CD14-positive monocyte (primary cell): ENCODE measurements around the gene USP43. TPM values are rescaled to one million over a fixed set of nuclear protein-coding genes. Genes with fewer than 3 reads are reported as not detected.

Experiments used
- DNase-seq, 3 donors: peaks; one replicate each; pipeline ENCODE4 v3.0.0-alpha.2; 2011 to 2022
- H2AFZ ChIP-seq: 2 replicates; pipeline ENCODE4 v1.6.0; 2012; ENCODE audit warnings: mild to moderate bottlenecking, low read depth, low read length, inconsistent platforms; ENCODE audit not compliant: insufficient read depth, poor library complexity, severe bottlenecking
- H3K27ac ChIP-seq, 2 donors: 1 replicate in 1 of 2; 2 replicates in 1 of 2; pipeline ENCODE4 v1.5.1; 2012 to 2013; ENCODE audit warnings: low read length in 2 of 2, control low read depth in 1 of 2, inconsistent platforms in 1 of 2, low read depth in 1 of 2, mild to moderate bottlenecking in 1 of 2
- H3K27me3 ChIP-seq, 2 donors: one replicate each; pipeline versions ENCODE4 v1.6.0 to v1.6.1; 2011 to 2013; ENCODE audit warnings: low read length in 2 of 2; ENCODE audit not compliant: control insufficient read depth in 2 of 2, insufficient read depth in 2 of 2
- H3K36me3 ChIP-seq, 2 donors: replicated peaks in 1 of 2; 1 replicate in 1 of 2; 2 replicates in 1 of 2; pipeline versions ENCODE4 v1.5.1 to v1.6.1; 2012 to 2013; ENCODE audit warnings: low read length in 2 of 2, control low read depth in 1 of 2, inconsistent platforms in 1 of 2, mild to moderate bottlenecking in 1 of 2; ENCODE audit not compliant: insufficient read depth in 2 of 2, control insufficient read depth in 1 of 2
- H3K4me1 ChIP-seq, 2 donors: 1 replicate in 1 of 2; 2 replicates in 1 of 2; pipeline versions ENCODE4 v1.5.1 to v1.6.1; 2012 to 2013; ENCODE audit warnings: low read length in 2 of 2, control low read depth in 1 of 2, inconsistent platforms in 1 of 2, mild to moderate bottlenecking in 1 of 2, moderate library complexity in 1 of 2; ENCODE audit not compliant: insufficient read depth in 2 of 2, control insufficient read depth in 1 of 2
- H3K4me2 ChIP-seq: replicated peaks from 2 replicates; pipeline ENCODE3; 2012; ENCODE audit warnings: low read length, moderate library complexity, mild to moderate bottlenecking; ENCODE audit not compliant: poor library complexity, severe bottlenecking; ENCODE audit errors: extremely low read depth
- H3K4me3 ChIP-seq, 3 experiments: fragments of 200-600 bp in 1 of 3; sonication (generic) in 1 of 3; replicated peaks in 1 of 3; 1 replicate in 2 of 3; 2 replicates in 1 of 3; pipeline ENCODE4 v1.5.1; 2011 to 2013; ENCODE audit warnings: low read length in 3 of 3, mild to moderate bottlenecking in 3 of 3, control low read depth in 2 of 3, low read depth in 2 of 3, inconsistent platforms in 1 of 3, moderate library complexity in 1 of 3
- H3K79me2 ChIP-seq: 2 replicates; pipeline ENCODE4 v1.6.0; 2012; ENCODE audit warnings: mild to moderate bottlenecking, control low read depth, inconsistent platforms, low read length, moderate library complexity; ENCODE audit not compliant: insufficient read depth
- H3K9ac ChIP-seq: 2 replicates; pipeline ENCODE4 v1.6.0; 2017; ENCODE audit warnings: low read length, mild to moderate bottlenecking; ENCODE audit not compliant: insufficient read depth, poor library complexity, severe bottlenecking
- H3K9me3 ChIP-seq, 2 donors: replicated peaks in 1 of 2; 1 replicate in 1 of 2; 2 replicates in 1 of 2; pipeline versions ENCODE4 v1.5.1 to v1.6.1; 2012 to 2013; ENCODE audit warnings: low read length in 2 of 2, control low read depth in 1 of 2; ENCODE audit not compliant: control insufficient read depth in 1 of 2, insufficient read depth in 1 of 2
- H4K20me1 ChIP-seq: 2 replicates; pipeline ENCODE4 v1.6.0; 2012; ENCODE audit warnings: mild to moderate bottlenecking, low read length, control low read depth, moderate library complexity; ENCODE audit not compliant: insufficient read depth
- H3K27ac Mint-ChIP-seq, 7 donors: one replicate each; pipeline ENCODE4 v1.8.0; 2020; ENCODE audit warnings: mild to moderate bottlenecking in 7 of 7, mixed read lengths in 7 of 7, moderate library complexity in 6 of 7, inconsistent platforms in 2 of 7
- H3K27me3 Mint-ChIP-seq, 3 donors: one replicate each; pipeline ENCODE4 v1.8.0; 2021 to 2022; ENCODE audit warnings: low read depth in 3 of 3, mild to moderate bottlenecking in 3 of 3, mixed read lengths in 3 of 3, moderate library complexity in 3 of 3, inconsistent platforms in 1 of 3
- H3K36me3 Mint-ChIP-seq, 2 donors: one replicate each; pipeline ENCODE4 v1.8.0; 2020; ENCODE audit warnings: mixed read lengths in 2 of 2, inconsistent platforms in 1 of 2, mild to moderate bottlenecking in 1 of 2
- H3K4me1 Mint-ChIP-seq: one replicate; pipeline ENCODE4 v1.8.0; 2020; ENCODE audit warnings: mild to moderate bottlenecking, mixed read lengths
- H3K4me3 Mint-ChIP-seq, 2 donors: one replicate each; pipeline ENCODE4 v1.8.0; 2020; ENCODE audit warnings: mild to moderate bottlenecking in 2 of 2, mixed read lengths in 2 of 2, moderate library complexity in 1 of 2
- H3K9me3 Mint-ChIP-seq, 7 donors: one replicate each; pipeline ENCODE4 v1.8.0; 2020 to 2022; ENCODE audit warnings: mixed read lengths in 7 of 7, mild to moderate bottlenecking in 6 of 7, moderate library complexity in 6 of 7, inconsistent platforms in 2 of 7
- WGBS: methylation state at CpG from one replicate; pipeline ENCODE4 v1.1.5; 2013; ENCODE audit warnings: missing lambda C conversion rate; ENCODE audit not compliant: insufficient coverage; 5-methylcytosine and 5-hydroxymethylcytosine counted together
- intact Hi-C, 2 donors: fragments of 100-400 bp; cut with micrococcal nuclease; formaldehyde crosslinking; loops; one replicate each; pipeline versions ENCODE4 v1.15.0 to v1.15.1; 2023
- polyA plus RNA-seq, 3 donors: library from polyadenylated mRNA; depleted of rRNA in 1 of 3; unstranded in 2 of 3; stranded (reverse) in 1 of 3; fragments of 300-500 nt in 2 of 3; fragments of >200 nt in 1 of 3; fragmentation: Illumina TruSeq in 2 of 3; gene quantifications; 1 replicate in 2 of 3; 2 replicates in 1 of 3; pipeline ENCODE4 v1.2.3, GENCODE V29; 2012 to 2021
- TF ChIP-seq, protein P1 (sequence below): fragments of 200-600 bp; IDR thresholded peaks from one replicate; pipeline ENCODE4 v1.8.0; 2022; ENCODE audit warnings: antibody characterized with exemption, mild to moderate bottlenecking

Gene USP43
- polyA plus RNA-seq, 3 donors: 0.05 to 0.57 TPM; not detected in 1

- Histone ChIP-seq H3K27me3 (no peaks in the 10 kb centered on the region), H3K79me2 (no peaks in the 10 kb centered on the region), H3K4me2 (no peak overlapping the region), H4K20me1 (no peaks in the 10 kb centered on the region), H3K4me3 (no peak overlapping the region), H3K9ac (no peak overlapping the region), H3K4me1 (no peaks in the 10 kb centered on the region), H3K27ac (no peak overlapping the region), H3K9me3 (no peaks in the 10 kb centered on the region), H2AFZ (no peak overlapping the region), H3K36me3 (no peaks in the 10 kb centered on the region)
- H3K27ac Mint-ChIP-seq: no peak overlapping the region
- intact Hi-C loops: no loop called here
- H3K36me3 Mint-ChIP-seq: no peaks in the 10 kb centered on the region
- WGBS: 94% methylated on average over 6 of the region's 9 CpGs
- no peak overlapping the region for H3K4me3 Mint-ChIP-seq
- H3K9me3 Mint-ChIP-seq: peaks cover 0 to 6% (median 0%) of the 10 kb centered on the region in 7 donors
- H3K27me3 Mint-ChIP-seq: peaks cover 2 to 5% (median 3%) of the 10 kb centered on the region in 3 donors
- TF ChIP-seq, protein P1, sequence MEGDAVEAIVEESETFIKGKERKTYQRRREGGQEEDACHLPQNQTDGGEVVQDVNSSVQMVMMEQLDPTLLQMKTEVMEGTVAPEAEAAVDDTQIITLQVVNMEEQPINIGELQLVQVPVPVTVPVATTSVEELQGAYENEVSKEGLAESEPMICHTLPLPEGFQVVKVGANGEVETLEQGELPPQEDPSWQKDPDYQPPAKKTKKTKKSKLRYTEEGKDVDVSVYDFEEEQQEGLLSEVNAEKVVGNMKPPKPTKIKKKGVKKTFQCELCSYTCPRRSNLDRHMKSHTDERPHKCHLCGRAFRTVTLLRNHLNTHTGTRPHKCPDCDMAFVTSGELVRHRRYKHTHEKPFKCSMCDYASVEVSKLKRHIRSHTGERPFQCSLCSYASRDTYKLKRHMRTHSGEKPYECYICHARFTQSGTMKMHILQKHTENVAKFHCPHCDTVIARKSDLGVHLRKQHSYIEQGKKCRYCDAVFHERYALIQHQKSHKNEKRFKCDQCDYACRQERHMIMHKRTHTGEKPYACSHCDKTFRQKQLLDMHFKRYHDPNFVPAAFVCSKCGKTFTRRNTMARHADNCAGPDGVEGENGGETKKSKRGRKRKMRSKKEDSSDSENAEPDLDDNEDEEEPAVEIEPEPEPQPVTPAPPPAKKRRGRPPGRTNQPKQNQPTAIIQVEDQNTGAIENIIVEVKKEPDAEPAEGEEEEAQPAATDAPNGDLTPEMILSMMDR: no peak
- DNase-seq: no peak
- H3K4me1 Mint-ChIP-seq: no peaks in the 10 kb centered on the region
Observed at GRCh38 chr17:9776911-9777310, 131.6 kb downstream of the USP43 start.

Other genes with a start within 250 kb of the USP43 start
- 100 to 1,000 TPM in 2 of 3 donors, 10 to 100 TPM in 1; 44.4 to 170 (median 142) TPM for gene STX8, start 69.7 kb upstream of the USP43 start, polyA plus RNA-seq
- gene CFAP52, start 68.9 kb upstream of the USP43 start, polyA plus RNA-seq: not detected
- not detected for gene DHRS7C, start 146.1 kb downstream of the USP43 start, polyA plus RNA-seq
- gene GSG1L2, start 176.6 kb downstream of the USP43 start, polyA plus RNA-seq: not detected
- gene GLP2R, start 180.4 kb downstream of the USP43 start, polyA plus RNA-seq: not detected